ENCODE measurements around the gene PCDH1.

PCDH1 gene

DNA sequence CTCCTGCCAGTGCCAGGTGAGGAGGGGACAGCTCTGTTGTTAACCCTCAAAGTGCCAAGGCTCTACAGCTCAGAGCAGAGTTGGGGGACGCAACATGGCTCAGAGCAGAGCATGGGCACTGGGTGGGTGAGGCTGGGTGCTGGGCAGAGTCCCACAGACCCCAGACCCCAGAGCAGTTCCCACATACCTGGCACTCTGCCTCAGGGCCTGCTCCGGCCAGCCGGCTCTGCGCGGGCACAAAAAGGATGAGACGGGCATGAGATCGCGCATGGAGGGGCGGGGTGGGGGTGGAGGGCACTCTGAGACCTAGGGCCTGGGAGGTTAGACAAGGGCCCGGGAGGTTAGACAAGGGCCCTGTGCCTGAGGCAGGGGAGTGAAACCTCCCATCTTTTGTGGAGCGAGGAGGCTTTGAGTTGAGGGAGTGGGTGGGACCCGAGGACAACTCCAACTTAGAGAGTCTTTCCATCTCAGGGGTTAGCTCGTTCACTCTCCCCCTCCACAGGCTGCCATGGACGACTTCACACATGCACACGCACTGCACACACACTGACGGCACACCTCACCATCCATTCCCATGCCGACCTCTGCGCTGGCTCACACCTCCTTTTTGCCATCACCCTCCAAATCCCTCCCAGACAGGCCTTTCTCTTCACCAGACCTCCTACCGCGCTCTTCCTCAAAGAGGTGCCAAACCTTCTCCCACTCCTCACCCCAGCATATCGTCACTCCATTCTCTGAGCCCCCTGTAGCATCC lies 22.0 kb downstream of the PCDH1 start:
- DNase-seq (ENCODE audit: low read depth in 1 of 2, low spot score in 1 of 2): no peak

DNA sequence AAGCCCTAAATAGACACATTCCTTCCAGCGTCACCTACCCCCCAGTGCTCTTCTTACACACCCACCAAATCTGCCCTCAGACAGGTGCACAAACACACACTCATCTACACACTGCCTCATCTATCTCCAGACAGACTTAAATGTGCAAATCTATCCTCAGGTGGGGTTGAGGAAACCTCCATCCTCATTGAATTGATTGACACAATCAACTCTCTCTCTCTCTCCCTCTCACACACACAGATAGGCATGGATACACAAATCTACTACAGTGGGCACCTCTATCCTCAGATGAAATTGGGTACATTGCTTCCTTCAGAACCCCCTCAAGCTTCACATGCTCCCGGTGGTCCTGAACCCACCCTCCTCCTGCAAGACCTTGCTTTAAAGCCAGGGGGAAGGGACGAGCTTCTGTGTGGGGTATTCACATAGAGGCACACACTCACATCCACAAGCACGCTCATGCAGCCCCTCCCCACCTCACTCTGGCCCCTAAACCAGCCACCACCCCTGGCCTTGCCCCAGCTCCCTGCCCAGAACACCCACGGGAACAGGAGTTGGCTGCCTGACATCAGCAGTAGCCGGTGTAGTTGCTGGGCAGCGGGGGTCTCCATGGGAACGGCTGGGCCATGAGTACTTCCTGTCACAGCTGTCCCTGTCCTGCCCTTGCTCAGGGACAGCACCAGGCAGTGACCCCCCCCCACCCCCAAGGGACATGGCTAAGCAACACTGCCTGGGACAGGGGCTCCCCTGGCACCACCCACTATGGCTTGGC lies 22.8 kb downstream of the PCDH1 start:
- no peak for DNase-seq (ENCODE audit: low read depth in 1 of 2, low spot score in 1 of 2)

DNA sequence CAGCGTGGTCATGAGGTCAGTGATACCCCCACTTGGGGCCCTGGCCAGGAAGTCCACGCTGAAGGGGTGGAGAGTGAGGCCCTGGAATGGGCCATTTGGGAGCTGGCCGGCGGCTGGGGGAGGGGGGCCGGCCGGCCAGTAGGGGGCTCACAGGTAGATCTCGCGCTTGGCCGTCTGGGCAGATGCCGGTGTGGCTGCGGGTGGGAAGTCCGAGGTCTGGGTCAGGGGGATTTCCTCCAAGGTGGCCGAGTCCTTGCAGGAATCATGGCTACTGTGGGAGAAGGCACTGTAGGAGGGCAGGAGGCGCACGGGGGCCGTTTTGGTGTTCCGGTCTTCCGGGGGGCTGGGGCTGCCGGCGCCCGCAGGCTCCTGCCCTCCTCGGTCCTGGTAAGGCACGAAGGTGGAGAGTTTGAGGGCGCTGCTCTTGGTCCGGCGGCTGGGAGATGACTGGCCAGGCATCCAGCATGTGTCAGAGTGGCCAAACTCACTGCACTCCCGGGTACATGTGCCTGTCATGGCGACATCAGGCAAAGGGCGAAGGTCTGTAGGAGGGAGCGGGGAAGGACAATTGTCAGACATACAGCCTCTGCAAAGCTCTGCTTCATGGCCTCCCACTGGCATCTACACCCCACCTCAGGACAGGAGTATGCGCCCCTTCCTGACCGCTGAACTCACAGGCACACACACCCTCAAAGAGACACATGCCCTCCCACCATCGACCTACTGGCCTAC lies 24.1 kb downstream of the PCDH1 start:
- no peak for DNase-seq (ENCODE audit: low read depth in 1 of 2, low spot score in 1 of 2)

DNA sequence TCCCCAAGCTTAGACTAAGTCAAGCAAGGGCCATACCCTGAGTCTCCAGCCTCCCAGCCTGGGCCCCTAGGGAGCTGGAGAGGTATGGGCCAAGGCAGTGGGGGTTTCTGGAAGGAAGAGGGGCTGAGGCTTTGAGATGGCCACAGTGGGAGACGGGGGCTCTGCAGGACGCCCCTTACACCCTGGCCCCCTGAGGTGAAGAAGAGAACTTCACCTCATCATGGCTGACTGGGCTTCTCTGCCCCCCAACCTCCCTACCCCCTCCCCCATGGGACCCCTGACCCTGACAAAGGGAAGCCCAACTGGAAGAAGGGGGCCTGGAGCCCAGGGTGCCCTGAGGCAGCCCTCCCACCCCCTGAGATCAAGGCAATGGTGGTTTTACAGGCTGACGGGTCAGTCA lies 25.8 kb downstream of the PCDH1 start:
- DNase-seq (ENCODE audit: low read depth in 1 of 2, low spot score in 1 of 2): no peak

DNA sequence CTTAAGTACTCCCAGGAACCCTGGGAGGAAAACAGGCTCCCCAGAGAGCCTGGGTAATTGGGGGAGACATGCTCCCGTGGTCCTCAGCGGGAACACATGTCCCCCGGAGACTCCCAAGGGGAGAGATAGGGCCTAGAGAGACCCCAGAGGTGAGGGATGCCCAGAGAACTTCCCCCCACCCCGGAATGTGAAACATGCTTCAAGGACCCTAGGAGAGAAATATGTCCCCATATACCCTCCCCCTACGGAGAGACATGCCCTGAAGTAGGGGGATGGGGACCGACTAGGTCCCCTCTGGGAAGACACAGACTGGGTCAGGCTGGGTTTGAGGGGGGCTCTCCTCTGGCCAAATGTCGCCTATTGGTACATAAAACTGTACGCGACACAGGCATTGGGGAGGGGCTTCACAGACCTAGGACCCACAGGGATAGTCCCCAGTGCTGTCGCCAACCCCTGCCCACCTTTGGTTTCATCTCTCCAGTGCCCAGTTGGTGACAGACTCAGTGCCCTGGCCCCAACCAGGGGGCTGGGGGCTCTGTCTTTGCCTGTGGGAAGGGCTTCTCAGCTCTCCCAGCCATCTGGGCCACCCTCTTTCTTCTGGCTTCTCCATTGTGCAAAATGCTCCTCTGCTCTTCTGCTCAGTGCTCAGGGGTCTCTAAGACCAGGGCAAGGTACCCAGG lies 26.9 kb downstream of the PCDH1 start:
- no peak for DNase-seq (ENCODE audit: low read depth in 1 of 2, low spot score in 1 of 2)

DNA sequence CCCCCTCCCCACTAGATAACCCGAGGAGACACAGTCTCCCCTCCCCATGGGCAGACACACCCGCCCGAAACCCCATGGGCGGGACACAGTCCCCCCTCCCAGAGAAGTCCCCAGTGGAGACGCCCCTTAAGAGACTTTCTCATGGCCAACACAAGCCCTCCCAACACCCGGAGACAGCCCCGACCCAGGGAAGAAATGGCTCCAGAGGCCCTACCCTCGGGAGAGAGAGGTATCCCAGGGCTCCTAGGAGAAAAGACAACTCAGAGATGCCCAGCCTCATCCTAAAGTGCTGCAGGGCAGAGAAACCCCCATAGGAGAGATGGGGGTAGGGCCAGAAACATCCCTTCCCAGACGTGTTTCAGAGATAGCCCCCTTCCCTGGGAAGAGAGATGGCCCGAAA lies 27.4 kb downstream of the PCDH1 start:
- no peak for DNase-seq (ENCODE audit: low read depth in 1 of 2, low spot score in 1 of 2)

DNA sequence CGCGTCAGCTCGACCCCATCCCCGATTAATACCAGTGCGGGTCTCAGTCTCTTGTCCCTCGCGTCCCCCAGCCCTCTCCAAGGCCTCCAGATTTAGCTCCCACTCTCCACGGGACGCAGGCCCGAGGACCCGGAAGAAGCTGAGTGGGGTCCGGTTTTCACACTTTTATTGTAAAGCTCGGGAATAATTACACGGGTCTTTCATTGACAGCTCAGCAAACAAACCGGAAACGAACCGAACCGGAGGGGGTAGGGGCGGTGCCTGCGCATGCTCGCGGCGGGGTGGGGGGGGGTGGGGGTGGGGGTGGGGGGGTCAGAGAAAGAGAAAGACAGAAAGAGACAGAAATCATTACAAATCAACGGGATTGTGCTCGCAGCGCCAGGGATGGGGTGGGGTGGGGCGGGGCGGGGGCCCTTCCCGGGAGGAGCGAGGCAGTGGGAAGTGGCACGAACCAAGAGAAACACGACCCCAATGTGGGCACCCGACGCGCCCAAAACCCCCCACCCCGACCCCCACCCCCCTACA lies 27.9 kb downstream of the PCDH1 start:
- peak in 1 of 2 donors; percentile 14 for DNase-seq (ENCODE audit: low read depth in 1 of 2, low spot score in 1 of 2)

DNA sequence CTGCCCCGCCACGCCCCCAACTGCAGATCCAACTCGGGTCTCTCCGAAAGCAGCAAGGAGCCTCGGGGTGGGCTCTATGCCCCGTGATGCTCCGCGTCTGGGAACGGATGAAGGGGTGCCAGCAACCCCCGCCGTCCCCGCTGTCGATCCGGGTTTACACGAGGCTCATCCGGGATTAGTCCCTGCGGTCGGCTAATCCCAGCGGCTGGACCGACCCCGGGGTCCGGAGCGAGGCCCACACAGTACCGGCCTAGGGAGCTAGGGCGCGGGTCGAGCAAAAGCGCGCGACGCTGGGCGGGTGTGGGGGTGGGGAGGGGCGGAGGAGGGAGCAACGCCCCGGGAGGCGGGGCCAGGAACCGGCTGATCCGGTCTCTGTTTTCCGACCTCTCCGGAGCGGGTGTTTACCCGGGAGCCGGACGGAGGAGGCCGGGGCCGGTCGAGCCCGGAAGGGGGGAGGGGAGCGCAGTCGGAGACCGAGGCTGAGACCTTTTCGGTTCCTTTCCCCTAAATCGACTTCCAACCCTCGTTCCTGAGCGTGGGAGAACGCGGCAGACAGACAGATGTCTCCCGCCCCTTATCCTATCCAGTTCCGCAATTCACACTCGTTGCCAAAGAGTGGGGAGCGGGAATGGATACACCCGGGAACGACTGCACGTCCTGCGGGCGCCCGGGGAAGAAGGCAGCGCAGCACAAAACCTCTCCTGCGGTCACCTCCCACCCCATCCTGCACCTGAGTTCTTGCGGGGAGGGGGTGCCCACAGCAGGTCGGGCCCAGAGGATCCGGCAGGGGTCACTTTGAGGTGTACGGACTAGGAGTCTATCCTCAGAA lies 28.6 kb downstream of the PCDH1 start:
- DNase-seq (ENCODE audit: low read depth in 1 of 2, low spot score in 1 of 2): peak; percentile 51 to 59

DNA sequence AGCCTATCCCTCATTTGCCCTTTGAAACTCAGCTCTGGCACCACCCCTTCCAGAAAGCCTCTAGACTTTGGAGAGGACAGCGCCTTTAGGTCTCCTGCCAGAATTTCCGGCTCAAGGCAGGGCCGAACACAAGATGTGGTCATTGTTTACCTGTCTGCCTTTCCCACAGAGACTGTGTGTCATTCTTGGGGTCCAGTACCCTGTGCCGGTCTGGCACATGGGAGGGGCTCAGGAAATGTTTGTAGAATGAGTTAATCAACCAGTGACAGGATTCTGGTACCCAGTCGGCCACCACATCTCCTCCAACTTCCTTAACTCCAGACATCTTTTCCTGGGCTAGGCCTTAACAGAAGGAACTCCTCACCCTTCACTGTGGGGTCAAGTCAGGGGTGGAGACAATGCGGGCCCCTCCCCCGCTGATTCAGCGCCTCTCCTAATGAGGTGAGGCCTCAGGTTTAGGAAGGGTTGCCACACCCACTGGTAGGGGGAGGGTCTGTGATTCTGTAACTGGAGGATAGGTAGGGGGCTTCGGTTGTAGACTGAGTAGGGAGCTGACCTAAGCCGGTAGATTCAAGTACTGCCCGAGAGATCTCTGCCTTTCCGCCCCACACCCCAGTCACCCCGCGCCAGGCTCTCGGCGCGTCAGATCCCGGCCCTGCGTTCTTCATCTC lies 29.3 kb downstream of the PCDH1 start:
- DNase-seq (ENCODE audit: low read depth in 1 of 2, low spot score in 1 of 2): peak in 1 of 2 donors; percentile 12

DNA sequence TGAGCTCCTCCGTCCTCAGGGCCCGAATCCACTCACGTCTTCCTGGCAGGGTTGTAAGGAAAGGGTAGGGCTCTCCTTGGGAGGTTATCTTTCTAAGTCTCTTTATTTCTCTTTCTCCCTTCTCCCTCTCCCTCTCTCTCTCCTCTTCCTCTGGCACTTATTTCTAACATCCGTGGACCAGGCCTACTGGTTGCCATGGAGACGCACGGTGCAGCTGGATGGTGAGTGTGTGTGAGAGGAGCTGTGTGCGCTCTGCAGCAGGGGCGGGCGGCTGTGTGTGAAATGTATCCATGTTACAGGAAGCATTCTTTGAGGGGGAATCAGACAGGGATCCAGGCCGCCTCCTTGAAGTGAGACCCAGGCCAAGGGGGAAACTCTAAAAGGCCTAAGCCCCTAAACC lies 32.2 kb downstream of the PCDH1 start:
- no peak for DNase-seq (ENCODE audit: low read depth in 1 of 2, low spot score in 1 of 2)

DNA sequence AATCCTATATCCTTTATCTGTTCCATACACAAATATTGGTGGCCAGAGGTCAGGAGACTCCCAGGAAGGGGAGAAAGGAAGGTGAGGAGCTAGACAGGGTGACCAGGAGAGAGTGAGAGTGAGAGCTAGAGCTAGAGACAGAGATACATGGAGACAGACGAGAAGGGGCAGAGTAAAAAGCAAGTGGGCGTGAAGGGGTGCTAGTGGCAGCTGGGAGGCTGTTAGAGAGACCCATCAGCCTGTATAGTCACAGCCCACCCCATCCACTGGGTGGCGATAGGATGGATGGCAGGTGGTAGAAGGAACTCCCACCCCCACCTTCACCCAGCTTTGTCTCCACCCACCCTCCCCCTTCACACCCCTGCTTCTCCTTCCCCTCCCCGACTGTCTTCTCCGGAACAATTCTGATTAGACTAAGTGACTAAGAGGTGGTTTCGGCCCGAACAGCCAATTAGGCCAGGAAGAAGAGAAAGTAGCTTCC lies 32.8 kb downstream of the PCDH1 start:
- no peak for DNase-seq (ENCODE audit: low read depth in 1 of 2, low spot score in 1 of 2)

DNA sequence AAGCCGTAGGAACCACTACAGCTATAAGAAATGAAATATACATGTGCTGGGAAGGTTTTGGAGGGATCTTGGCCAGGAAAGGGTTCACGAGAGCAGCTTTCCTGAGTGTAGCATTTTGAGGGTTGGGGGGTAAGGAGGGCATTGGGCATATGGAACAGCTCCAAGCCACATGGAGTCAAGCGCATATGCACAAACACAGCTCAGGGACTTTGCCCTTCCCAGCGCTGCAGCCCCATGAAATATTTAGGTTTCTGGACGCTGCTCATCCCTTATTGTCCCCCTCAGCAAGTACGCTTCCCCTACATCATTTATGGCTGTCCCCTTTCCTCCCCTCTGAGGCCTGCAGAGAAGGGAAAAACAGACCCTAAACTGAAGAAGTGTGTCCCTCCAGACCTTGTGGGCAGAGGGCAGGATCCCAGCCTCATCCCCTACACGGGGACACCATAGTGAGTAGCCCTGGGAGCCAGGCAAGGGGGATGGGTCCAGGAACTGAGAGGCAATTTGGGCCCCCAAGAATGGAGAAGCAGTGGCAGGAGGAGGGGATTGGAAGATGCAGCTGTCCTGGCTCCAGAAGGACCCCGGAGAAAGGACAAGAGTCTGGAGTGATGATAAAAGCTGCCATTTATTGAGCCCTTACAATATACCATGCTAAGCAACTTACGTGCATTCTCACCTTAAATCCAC lies 33.7 kb downstream of the PCDH1 start:
- DNase-seq (ENCODE audit: low read depth in 1 of 2, low spot score in 1 of 2): no peak

DNA sequence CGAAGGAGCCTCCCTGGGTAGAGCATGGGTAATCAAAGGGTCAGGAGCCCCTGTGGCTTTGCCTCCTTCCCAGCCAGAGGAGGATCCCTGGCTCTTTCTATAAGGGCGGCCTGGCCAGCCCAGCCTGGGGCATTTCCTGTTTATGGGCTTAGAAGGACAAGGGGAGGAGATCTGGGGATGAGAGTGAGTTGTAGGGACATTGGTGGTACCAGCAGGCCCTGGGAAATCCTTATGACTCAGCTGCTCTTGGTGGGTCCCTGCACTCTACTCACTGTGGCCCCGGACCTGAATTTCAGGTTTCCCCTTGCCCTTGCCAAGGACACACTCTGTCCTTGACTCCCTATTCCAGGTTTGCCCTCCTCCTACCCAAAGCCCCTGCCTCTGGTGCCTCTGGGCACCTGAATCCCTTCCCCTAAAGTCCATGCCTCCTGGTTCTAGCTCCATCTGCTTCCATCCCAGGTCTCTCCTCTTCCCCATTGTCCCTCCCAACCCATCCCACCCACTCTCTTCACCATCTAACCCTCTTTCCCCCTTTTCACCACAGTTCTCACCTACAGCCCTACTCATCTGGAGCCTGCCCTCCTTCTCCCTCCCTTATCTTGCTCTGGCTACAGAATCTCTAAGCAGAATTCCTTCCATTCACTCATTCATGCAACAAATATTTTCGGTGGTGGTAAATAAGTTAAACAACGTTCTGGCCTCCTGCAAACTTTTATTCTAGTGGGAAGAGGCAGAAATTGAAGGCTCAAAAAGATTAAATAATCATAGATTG lies 34.9 kb downstream of the PCDH1 start:
- DNase-seq (ENCODE audit: low read depth in 1 of 2, low spot score in 1 of 2): no peak

DNA sequence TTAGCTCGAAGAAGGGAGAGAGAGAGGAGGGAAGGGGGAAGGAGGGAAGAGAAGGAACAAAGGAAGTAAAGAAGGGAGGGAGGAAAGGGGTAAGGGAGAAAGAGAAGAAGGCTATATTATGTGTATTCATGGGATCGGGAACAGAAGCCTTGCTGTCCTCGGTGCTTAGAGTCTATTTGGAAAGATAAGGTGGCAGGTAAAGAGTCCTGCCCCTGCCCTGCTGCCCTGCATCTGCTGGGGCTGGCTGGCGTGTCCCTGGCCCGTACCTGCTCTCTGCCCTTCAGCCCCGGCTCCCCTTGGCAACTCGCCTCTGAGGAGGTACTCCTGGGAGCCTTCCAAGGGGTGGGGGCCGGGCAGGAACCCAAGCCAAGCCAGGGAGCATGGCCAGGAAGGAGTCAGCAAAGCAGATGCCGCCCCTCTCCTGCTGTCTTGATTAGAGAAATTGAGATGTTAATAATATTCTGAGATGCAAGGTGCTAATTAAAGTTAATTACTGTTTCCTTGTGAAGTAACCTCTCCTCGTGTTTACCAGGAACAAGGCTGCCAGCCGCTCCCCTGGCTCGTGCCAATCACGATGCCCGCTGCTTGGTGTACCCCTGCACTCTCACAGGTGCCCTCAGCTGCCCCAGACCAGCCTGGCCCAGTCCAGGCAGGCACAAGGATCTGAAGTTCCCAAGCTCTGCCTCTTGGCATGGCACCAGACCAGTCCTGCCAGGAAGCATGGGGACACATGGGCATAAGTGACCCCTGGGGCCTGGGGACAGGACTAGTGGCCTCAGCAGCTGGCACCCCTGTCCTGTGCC lies 36.6 kb downstream of the PCDH1 start:
- no peak for DNase-seq (ENCODE audit: low read depth in 1 of 2, low spot score in 1 of 2)

DNA sequence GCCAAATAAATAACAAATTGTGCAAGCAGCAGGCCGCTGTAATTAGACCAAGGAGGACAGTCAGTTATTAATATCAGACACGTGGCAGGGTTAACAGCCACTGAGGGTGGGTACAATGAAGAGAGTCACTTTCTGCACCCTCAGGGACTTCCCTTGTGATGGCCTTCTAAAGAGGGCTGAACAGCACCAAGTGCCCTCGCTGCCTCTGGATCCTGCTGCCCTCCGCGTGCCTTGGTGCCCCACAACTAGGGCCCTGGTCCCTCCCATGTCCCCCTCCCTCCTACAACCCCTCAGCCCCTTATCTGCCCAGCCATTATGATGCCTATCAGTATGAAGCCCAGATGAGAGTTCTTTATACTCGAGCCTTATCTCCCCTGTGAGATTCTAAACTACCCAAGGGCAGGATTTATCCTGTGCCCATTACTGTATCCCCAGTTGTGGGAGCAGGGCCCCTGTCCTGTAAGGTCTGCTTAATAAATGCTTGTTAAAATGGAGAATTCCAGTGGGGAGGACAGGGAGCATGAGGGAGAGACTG lies 37.3 kb downstream of the PCDH1 start:
- DNase-seq (ENCODE audit: low read depth in 1 of 2, low spot score in 1 of 2): no peak

DNA sequence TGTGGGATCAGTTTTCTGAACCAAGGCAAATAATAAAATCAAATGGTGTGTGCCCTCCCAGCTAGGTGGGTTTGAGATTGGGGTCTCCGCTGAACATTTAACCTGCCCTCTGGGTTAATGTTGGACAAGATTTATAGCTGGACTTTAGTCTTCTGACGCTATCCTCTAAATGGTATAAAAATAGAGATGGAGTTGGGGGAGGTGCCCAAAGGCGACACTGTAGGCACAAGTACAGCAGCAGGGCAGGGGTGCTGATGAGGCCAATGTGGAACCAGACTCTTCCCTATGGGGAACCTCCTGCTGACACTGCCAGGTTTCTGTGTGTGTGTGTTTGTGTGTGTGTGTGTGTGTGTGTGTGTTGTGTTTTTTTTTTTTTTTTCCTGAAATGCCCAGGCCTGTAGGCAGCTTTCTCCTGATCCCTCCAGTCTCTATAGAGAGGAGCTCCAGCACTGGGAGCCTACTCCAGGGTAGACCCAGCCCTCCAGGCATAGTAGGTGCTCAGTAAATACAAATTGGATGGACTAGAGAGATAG lies 37.9 kb downstream of the PCDH1 start:
- DNase-seq (ENCODE audit: low read depth in 1 of 2, low spot score in 1 of 2): no peak

DNA sequence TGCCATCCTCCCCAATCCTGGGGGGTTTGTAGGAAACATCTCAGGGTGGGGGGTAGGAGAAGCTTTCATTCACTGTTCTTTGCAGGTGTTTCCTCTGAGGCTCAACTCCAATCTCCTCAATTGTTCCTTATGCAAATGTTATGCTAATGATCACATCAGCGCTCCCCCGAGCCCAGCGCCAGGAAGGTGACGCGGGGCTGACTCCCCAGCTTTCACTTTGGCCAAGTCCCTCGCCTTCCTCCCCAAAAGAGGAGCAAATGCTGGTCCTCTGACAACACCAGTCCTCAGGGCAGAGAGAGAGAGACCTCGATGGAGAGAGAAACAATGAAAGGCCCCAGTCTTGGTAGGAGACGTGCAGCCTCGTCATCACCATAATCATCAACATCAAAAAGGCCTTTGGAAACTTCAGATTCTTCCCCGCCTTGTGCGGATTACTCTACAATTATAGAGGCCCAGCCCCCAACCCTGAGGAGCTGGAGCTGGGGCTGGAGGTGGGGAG lies 39.1 kb downstream of the PCDH1 start:
- DNase-seq (ENCODE audit: low read depth in 1 of 2, low spot score in 1 of 2): no peak
